ENCODE results near the gene GPRC5D.

The GPRC5D gene

GRCh38 chr12:12936983-12937491 lies 14.9 kb downstream of the GPRC5D start:
- Histone ChIP-seq H3K27me3 (ENCODE audit: insufficient read depth, poor library complexity, severe bottlenecking) (peaks cover 4% of the 10 kb centered on the region), H3K4me3 (replicated peaks; ENCODE audit: insufficient read depth, low read length) (no peak overlapping the region), H3K27ac (replicated peaks) (no peak overlapping the region)
- TF ChIP-seq POLR2AphosphoS5 (IDR thresholded peaks at IDR 0.05; ENCODE audit: low read depth) (no peak), SPI1 (IDR thresholded peaks at IDR 0.05; ENCODE audit: borderline replicate concordance, low read depth) (no peak), REST (IDR thresholded peaks at IDR 0.05; ENCODE audit: insufficient replicate concordance, low read depth) (no peak), CTCF (IDR thresholded peaks at IDR 0.05; ENCODE audit: insufficient read depth, low read length) (no peak), GABPA (IDR thresholded peaks at IDR 0.05; ENCODE audit: low read depth) (no peak)
- DNase-seq (ENCODE audit: low read depth in 1 of 2, low spot score in 1 of 2) = no peak

- Histone ChIP-seq H3K27me3 (ENCODE audit: insufficient read depth, poor library complexity, severe bottlenecking) (peaks cover 2% of the 10 kb centered on the region), H3K27ac (replicated peaks) (no peak overlapping the region), H3K4me3 (replicated peaks; ENCODE audit: insufficient read depth, low read length) (no peak overlapping the region)
- TF ChIP-seq SPI1 (IDR thresholded peaks at IDR 0.05; ENCODE audit: borderline replicate concordance, low read depth) (no peak), GABPA (IDR thresholded peaks at IDR 0.05; ENCODE audit: low read depth) (no peak), REST (IDR thresholded peaks at IDR 0.05; ENCODE audit: insufficient replicate concordance, low read depth) (no peak), CTCF (IDR thresholded peaks at IDR 0.05; ENCODE audit: insufficient read depth, low read length) (no peak), POLR2AphosphoS5 (IDR thresholded peaks at IDR 0.05; ENCODE audit: low read depth) (no peak)
- no peak for DNase-seq (ENCODE audit: low read depth in 1 of 2, low spot score in 1 of 2)
Measured at GRCh38 chr12:12934556-12934955, 17.4 kb downstream of the GPRC5D start.

GRCh38 chr12:12933742-12934141 lies 18.2 kb downstream of the GPRC5D start:
- H3K27ac ChIP-seq (replicated peaks) = no peak overlapping the region
- H3K4me3 ChIP-seq (replicated peaks; ENCODE audit: insufficient read depth, low read length) = no peak overlapping the region
- no peak for TF ChIP-seq GABPA (IDR thresholded peaks at IDR 0.05; ENCODE audit: low read depth)
- TF ChIP-seq CTCF (IDR thresholded peaks at IDR 0.05; ENCODE audit: insufficient read depth, low read length) = no peak
- TF ChIP-seq POLR2AphosphoS5 (IDR thresholded peaks at IDR 0.05; ENCODE audit: low read depth) = no peak
- no peak for TF ChIP-seq SPI1 (IDR thresholded peaks at IDR 0.05; ENCODE audit: borderline replicate concordance, low read depth)
- TF ChIP-seq REST (IDR thresholded peaks at IDR 0.05; ENCODE audit: insufficient replicate concordance, low read depth) = no peak
- DNase-seq (ENCODE audit: low read depth in 1 of 2, low spot score in 1 of 2) = no peak
- peaks cover 2% of the 10 kb centered on the region for H3K27me3 ChIP-seq (ENCODE audit: insufficient read depth, poor library complexity, severe bottlenecking)
